Prostate gland (tissue), 2 donors: ENCODE measurements around the gene ATG7.

Source experiments
- CTCF ChIP-seq, 4 experiments: fragments of 200-600 bp in 2 of 4; fragments of 450-650 bp in 2 of 4; sonication (generic) in 2 of 4; IDR thresholded peaks; 1 replicate in 3 of 4; 2 replicates in 1 of 4; pipeline ENCODE4 v1.5.1; 2016 to 2019; ENCODE audit warnings: antibody characterized with exemption in 4 of 4, mild to moderate bottlenecking in 2 of 4, moderate library complexity in 2 of 4
- POLR2AphosphoS5 ChIP-seq: sonication (generic); formaldehyde crosslinking; IDR thresholded peaks from one replicate; pipeline ENCODE4 v1.6.1; 2017; ENCODE audit warnings: antibody characterized with exemption

GRCh38 chr3:11384074-11384473, 111.9 kb downstream of the ATG7 start:
- no peak for TF ChIP-seq POLR2AphosphoS5
- TF ChIP-seq CTCF (IDR thresholded peaks at IDR 0.05) = no peak
